GM19099 (cell line): ENCODE measurements around the gene KCNIP1.

Experiments
- POLR2A ChIP-seq: IDR thresholded peaks from 3 replicates; pipeline ENCODE4 v1.6.1; 2011; ENCODE audit warnings: low read depth; ENCODE audit not compliant: insufficient read length; ENCODE audit errors: extremely low read depth

The KCNIP1 gene

DNA sequence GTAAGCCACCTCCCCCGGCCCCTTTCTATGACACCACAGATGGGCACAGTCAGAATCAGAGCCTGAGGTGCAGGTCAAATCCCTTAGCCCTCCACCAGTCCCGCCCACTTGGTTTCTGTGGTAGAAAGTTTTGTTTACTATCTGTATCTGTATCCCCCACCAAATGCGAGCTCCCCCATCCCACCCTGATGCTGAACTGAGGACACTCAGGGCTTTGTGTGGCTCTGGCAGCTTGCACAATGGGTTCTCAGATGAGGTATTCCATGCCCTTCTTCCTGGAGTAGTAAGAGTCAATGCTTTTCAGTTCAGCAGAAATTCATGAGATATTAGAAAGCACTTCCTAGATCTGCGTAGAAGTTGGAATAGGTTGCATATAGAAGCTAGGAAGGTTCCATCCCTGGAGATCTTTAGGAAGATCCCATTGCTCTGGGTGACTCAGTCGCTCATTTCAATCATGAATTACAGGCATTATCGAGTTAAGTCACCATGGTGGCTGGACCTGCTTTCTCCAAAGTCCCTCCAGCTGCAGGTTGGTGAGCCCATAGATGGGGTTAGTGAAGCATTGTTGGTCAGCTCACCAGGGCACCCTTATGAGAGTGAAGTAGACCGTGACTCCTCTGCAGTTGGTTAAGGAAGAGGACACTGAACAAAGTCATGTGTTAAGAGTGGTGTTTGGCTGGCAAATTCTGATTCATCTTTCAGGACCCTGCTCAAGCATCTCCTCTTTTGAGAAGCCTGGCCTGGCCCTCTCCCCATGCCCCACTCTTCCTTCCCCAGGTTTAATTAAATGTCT lies 10.6 kb upstream of the KCNIP1 start:
- TF ChIP-seq POLR2A, result no peak

DNA sequence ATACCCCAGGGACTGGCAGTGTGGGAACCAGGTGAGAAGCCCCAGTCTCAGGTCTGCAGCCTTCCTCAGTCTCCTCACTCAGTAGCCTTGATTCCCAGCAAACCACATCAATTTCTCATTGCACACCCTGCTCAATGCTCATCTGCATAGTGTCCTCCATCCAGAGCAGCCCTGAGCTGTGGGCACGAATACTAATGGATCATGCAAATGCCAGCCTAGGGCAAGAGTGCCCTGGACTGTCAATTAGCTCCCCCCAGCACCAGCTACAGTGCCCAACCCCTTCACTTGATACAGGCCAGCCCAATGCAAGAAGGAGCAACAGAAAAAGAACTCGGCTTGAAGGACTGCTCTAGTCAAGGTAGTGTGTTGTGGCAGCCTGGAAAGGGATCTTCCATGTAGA lies 9.8 kb upstream of the KCNIP1 start:
- TF ChIP-seq POLR2A, result no peak

DNA sequence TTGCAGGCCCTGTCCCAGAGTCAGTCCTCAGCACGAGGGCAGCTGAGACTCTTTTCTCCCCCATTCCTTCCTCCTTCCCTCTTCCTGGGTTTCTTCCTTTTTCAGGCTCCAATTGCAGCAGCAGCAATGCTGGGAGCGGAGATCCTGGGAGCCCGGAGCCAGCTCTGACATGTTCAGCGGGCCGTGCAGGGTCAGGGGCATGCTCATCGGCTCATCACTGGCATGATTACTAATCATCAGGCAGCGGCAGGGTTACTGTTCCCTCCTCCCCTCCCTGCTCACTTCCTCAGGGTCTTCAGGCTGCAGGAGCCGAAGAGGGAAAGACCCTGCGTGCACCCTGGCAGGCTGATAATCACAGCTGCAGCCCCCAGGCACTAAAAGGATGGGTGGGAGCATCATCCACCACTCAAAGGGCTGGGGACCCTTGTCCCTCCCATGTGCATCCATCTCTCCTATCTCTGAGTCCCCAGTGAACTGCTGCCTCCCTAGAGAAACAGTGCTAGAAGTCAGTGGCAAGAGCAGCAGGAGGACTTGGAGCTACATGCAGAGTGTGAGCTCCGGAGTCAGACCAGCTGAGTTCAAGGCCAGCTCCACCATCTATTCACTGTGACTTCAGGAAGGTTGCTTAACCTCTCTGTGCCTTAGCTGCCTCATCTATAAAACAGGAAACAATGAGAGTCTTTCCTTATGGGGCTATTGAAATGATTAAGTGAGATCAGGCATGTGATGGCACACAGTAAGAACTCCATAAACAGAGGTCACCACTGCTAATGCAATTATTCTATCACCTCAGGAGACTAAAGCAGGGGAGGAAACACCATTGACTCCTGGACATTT lies 7.8 kb upstream of the KCNIP1 start:
- no peak for TF ChIP-seq POLR2A

DNA sequence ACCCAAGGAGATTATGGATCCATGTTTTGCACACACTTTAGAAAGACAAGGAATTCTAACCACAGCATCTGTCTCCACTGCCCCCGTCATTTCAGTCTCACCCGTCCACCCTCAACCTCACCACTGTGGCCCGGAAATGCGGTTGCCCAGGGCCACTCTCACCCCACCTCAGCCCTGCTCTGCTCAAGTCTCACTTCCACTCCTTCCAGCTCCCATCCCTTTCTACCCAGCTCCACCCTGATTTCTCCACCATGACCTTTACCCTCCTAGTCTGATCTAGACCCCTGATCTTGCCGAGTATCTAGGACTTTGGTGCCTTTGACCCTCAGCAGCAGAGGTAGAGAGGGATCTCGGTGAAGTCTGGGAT lies 7.2 kb upstream of the KCNIP1 start:
- no peak for TF ChIP-seq POLR2A

DNA sequence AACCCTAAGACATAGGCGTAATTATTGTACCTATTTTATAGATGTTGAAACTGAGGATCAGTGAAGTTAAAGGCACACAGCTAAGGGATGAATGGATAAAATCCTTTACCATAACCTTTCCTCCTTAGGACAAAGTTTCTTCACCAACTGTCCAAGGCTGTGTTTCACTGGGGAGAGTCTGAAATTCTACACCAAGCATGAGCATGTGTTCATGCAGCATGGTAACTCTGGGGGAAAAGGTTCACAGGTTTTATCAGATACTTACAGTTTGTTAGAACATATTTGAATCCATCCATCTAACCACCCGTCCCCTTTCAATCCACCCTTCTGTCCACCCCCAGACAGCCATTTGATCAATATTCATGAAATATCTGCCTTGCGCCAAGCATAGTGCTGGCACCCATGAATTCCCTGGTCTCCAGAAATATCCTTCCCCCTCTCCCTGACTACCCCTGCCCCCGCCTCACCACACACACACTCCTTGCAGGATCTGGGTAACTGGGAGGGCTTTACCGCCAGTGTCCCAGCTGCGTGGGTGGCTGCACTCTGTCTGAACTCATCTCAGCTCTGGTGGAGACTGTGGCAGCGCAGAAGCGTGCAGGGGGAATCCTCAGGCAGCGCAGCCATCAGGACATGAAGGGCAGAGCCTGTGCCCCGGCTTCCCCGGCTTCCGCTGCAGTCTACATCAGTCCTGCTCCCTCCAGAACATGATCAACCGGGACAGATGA lies 6.3 kb upstream of the KCNIP1 start:
- no peak for TF ChIP-seq POLR2A

DNA sequence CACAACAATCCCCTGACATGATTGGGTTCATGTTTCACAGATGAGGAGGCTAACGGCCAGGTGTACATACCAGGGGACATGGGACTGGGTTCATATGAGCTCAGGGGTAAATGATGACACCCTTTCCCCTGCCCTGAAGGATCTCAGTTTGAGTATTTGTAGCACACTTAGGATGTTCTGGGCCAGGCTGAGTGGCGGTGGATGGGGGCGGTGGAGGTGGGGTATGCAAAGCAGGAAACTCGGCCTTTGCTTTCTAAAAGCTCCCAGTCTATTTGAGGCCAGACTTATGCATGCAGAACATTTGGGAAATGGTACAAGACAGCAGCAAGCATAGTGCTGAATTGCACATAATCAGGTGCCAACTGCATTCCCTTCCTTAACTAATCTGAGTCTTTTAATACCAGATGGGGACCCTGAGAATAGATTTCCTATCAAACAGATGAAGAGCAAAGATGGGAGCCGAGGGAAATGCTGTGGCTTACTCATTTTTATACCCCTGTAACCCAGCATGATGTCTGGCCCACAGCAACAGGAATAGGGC lies 4.9 kb upstream of the KCNIP1 start:
- TF ChIP-seq POLR2A, result no peak

DNA sequence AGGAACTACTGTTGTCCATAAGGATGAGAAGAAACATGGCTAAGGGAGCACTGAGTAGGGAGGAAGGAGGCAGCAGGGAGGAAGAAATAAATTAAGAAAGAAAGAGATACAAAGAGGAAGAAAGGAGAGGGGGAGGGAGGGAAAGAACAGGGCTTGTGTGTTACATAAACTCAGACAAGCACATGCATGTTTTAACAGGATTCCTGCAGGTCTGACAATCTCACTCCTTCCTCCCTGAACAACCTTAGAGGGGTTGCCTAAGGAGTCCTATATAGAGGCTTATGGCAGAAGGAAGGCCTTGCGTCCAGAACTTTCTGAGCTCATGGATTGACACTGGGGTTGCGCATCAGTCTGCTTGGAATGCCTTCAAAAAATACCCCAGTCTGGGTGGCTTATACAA lies 4.2 kb upstream of the KCNIP1 start:
- no peak for TF ChIP-seq POLR2A

DNA sequence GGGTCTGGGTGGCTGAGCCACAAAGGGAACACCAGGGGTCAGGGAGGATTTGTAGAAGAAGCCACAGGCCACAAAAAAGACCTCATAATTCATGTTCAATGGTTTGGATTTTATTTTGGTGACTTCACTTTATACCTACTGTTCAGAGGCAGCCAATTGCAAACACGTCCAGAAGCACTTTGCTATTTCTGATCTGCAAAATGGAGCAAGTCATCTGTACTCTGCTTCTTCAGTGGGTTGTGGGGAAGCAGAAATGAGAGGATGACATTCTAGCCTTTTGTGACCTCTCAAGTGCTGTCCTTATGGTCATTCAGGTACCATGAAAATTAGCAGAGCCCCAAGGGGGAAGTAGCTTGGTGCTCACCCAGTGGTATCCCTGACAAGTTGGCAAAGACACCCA lies 2.5 kb upstream of the KCNIP1 start:
- TF ChIP-seq POLR2A, result no peak

DNA sequence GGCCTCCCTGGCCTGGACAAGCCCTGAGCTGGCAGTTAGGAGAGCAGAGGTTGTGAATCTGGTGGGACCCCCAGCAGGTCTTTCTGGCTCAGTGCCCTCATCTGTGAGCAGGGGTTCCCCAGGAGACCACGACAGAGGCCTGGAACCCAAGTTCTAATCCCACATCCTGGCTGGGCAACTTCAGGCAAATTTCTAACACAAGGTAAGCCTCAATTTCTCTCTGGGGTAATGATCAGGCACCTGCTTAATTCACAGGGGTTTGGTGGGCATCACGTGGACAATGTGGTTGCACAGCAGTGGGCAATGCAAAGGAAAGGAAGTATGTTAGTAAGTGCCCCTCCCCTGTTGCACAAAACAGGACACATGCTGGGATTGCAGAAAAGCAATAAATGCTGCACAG lies 1.9 kb upstream of the KCNIP1 start:
- no peak for TF ChIP-seq POLR2A

DNA sequence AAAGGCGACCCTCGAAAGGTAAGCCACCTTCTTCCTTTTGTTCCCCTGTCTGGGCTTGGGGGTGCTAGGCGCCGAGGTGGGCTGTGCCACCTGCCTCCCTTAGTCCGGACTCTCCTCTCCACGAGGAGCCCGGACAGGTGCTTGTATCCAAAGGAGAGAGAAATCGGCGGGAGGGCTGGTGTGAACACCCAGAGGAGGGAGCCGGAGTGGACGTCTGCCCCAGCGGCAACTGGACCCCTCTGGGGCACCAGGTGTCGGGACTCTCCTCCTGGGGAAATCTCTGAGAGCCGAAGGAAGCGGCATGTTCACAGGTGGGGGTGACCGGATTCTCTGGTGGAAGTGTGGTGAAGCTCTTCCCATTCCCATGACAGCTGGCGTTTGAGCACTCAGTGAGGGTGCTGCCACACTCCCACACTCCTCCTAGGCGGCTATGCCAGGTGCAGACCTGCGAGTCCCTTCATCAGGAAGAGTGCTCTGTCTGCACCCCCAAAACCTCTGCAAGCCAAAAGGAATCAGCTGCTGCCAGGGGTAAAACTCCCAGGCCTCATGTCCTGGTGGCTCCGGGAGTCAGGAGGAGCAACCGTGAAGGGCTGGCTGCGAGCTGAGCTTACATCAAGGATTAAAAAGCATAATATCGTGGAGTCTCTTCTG lies 921 bp downstream of the KCNIP1 start:
- TF ChIP-seq POLR2A, result no peak

DNA sequence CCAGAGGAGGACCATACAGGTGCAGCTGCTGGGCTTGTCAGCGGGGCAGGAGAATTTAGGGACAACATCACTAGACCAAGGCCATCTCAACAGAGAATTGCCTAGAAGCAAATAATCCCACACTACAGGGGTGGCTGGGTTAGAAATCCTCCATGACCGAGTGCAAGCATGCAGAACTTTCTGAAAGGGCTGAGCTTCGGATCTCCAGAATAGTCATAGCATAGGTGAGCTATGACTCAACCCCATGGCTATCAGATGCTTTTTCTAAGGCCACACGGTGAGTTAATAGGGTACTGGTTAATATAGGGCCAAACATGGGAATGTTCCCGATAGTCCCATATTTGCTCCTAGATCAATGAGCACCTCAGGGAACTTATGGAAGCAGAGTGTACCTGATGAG lies 4.2 kb downstream of the KCNIP1 start:
- no peak for TF ChIP-seq POLR2A

DNA sequence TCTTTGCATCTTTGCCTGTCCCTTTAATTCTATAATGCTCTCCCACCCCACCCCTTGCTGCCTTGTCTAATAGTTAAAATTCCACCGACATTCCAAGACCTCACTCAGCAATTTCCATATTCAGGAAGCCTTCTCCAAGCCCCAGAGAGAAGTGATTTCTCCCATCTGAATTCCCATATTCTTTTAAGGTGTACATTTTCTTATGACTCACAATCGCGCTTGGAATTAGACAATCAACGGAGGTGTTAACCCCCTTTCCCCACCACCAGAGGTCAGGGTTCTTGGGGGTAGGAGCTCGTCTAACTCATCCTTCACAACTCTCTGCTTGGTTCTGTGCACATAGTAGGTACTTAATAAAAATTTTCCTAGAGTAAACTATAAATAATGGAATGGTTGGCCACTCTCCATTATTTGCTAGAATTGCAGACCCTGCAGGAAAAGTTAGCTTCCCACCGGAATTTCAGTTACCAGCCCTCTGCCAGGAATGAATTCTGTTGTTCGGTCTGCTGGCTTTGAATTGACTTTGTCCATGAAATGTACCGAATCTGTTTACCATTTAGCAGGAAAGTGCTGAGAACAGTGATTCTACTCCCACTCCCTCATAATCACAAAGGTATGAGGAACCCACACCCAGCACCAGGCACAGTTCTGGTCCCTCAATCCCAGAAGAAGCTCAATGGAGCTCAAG lies 5.0 kb downstream of the KCNIP1 start:
- TF ChIP-seq POLR2A, result no peak

DNA sequence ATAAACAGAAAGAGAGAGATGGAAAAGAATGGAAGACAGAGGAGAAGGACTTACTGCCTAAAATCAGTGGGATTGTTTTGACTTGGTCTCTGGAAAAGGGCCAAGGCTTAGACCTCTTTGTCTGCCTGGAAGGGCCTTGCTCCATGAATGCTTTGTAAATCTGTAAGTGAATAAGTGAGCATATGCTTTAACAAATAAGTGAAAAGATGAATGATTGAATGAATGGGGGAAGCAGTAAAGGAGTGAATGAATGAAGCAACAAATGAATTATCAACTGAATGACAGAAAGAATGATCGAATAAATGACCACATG lies 5.5 kb downstream of the KCNIP1 start:
- no peak for TF ChIP-seq POLR2A

DNA sequence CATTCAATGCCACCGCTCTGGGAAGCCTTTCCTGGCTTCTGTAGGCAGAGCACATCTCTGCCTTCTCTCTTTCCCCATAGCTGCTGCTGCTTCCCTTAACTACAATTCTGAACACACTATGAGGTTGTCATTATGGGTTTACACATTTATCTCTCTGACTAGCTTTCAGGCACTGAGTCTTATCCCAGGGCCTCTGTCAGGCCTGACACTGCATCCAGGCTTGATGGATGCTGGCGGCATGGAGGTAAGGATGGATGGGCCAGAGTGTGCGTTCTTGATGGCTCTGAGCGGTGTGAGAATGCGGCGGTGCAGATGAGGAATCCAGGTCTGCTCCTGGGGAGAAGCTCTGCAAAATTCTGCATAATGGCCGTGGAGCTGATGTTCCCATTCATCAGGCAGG lies 6.3 kb downstream of the KCNIP1 start:
- TF ChIP-seq POLR2A, result no peak

DNA sequence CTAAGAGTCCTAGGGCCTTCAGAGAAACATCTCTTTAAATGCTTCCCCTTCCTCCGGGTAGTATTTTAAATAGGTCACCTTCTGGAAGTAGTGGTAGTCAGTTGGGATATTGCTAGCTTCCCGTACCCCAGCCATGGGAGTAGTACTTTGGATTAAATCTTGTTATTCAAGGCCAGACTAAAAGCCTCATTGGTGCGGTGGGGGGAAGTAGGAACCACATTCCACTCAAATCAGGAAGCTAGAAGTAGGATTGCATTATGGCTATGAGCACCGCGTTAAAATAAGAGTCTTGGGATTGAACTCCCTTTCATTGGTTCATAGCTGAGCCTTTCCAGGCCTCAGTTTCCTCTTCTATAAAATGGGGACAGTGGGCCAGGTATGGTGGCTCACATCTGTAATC lies 6.7 kb downstream of the KCNIP1 start:
- no peak for TF ChIP-seq POLR2A

DNA sequence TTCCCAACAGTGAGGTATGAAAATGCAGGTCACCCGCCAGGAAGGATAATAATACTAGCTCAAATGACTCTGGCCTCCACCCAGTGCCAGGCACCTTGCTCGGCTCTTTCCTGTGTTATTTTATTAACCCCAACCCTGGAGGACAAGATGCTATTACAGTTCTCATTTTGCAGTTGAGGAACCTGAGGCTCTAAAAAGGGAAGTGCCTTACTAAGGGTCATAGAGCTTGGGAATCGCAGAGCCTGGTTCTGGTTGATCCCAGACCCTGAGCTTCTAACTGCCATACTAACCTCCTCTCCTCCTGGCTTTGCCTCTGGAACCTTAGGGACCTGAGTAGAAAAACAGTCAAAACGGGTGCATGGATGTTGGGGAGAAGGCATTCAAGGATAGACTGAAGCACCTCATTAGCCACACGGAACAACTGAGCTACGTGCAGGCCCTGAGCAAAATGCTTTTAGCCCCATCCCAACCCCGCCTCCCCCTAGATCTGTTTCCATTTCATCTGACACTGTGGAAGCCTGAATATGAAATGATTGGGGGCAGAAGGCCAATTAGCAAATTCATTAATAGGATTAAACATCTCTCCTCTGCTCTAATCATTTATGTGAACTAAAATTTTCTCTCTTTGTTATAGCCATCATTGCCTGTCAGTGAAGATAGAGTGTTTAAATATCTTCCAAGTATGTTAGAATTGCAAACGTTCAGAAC lies 7.9 kb downstream of the KCNIP1 start:
- no peak for TF ChIP-seq POLR2A
